Right lobe of liver (tissue), 4 donors: ENCODE data around the gene FAM120C.

Source experiments
- CTCF ChIP-seq, 4 donors: fragments of 200-600 bp in 3 of 4; fragments of 450-650 bp in 1 of 4; IDR thresholded peaks; one replicate each; pipeline versions ENCODE4 v1.5.1 to v1.8.0; 2016 to 2022; ENCODE audit warnings: antibody characterized with exemption in 4 of 4, mild to moderate bottlenecking in 2 of 4
- POLR2A ChIP-seq: fragments of 450-650 bp; IDR thresholded peaks from one replicate; pipeline ENCODE4 v1.6.1; 2017; ENCODE audit warnings: antibody characterized with exemption, mild to moderate bottlenecking
- donor health status: DM: no; HTN: no; CAD: no.
- donor health status: DM: no; HTN: no; CAD: no.
- donor health status: DM: no; HTN: yes; CAD: no.

- TF ChIP-seq CTCF (IDR thresholded peaks at IDR 0.05): no peak
- TF ChIP-seq POLR2A: no peak
Measured at GRCh38 chrX:54230435-54231148, 47.5 kb upstream of the FAM120C start.
